Heart left ventricle (tissue), 16 donors: Measurements from ENCODE around the gene CTAG1B. TPM values are rescaled to one million over a fixed set of nuclear protein-coding genes. Genes with fewer than 3 reads are reported as not detected.
"Not testable (repeated sequence)": the region's sequence is repeated elsewhere in the genome, so short reads cannot be mapped to it uniquely, and the experiment has no call there.

Source experiments
- ATAC-seq, 4 donors: fragments of 200-7000 bp; cut with Tn5 transposase; one replicate each; pipeline ENCODE4 v1.9.1; 2020 to 2022; ENCODE audit warnings: moderate library complexity in 4 of 4, mild to moderate bottlenecking in 3 of 4, moderate number of reproducible peaks in 1 of 4
- DNase-seq, 5 donors: peaks; one replicate each; pipeline ENCODE4 v3.0.0-alpha.2; 2020
- H3K27ac ChIP-seq, 12 donors: fragments of 200-600 bp; sonication (generic) in 4 of 12; one replicate each; pipeline versions ENCODE4 v1.5.0 to v1.8.0; 2016 to 2022; ENCODE audit warnings: mild to moderate bottlenecking in 2 of 12
- H3K27me3 ChIP-seq, 9 donors: fragments of 200-600 bp; sonication (generic) in 2 of 9; one replicate each; pipeline versions ENCODE4 v1.5.1 to v1.8.0; 2016 to 2022; ENCODE audit warnings: mild to moderate bottlenecking in 3 of 9
- H3K36me3 ChIP-seq, 9 donors: fragments of 200-600 bp; sonication (generic) in 2 of 9; one replicate each; pipeline versions ENCODE4 v1.5.0 to v1.8.0; 2018 to 2022; ENCODE audit warnings: mild to moderate bottlenecking in 2 of 9
- H3K4me1 ChIP-seq, 12 donors: fragments of 200-600 bp; sonication (generic) in 4 of 12; one replicate each; pipeline versions ENCODE4 v1.5.0 to v1.8.0; 2016 to 2022; ENCODE audit warnings: mild to moderate bottlenecking in 3 of 12
- H3K4me3 ChIP-seq, 12 donors: fragments of 200-600 bp; sonication (generic) in 4 of 12; one replicate each; pipeline versions ENCODE4 v1.5.0 to v1.8.0; 2017 to 2022; ENCODE audit warnings: mild to moderate bottlenecking in 9 of 12, moderate library complexity in 4 of 12
- H3K9me3 ChIP-seq, 12 donors: fragments of 200-600 bp; sonication (generic) in 4 of 12; one replicate each; pipeline versions ENCODE4 v1.5.0 to v1.8.0; 2016 to 2022; ENCODE audit warnings: mild to moderate bottlenecking in 1 of 12
- CTCF ChIP-seq, 12 donors: fragments of 200-600 bp; sonication (generic) in 4 of 12; IDR thresholded peaks; one replicate each; pipeline versions ENCODE4 v1.5.0 to v1.8.0; 2018 to 2022; ENCODE audit warnings: antibody characterized with exemption in 12 of 12, mild to moderate bottlenecking in 5 of 12
- POLR2A ChIP-seq, 2 donors: fragments of 450-650 bp; IDR thresholded peaks; one replicate each; pipeline ENCODE4 v1.6.1; 2017; ENCODE audit warnings: antibody characterized with exemption in 2 of 2, mild to moderate bottlenecking in 2 of 2, moderate library complexity in 2 of 2
- WGBS, 4 donors: extraction: QIAGEN DNeasy Blood & Tissue Kit in 2 of 4; methylation state at CpG; one replicate each; pipeline versions ENCODE4 v1.1.5 to v1.1.7; 2013 to 2018; 5-methylcytosine and 5-hydroxymethylcytosine counted together
- intact Hi-C, 10 donors: fragments of 100-400 bp; cut with DNase I; formaldehyde crosslinking; loops; one replicate each; pipeline versions ENCODE4 v1.11.1 to v1.14.2; 2022
- long read RNA-seq, 3 donors: library from polyadenylated mRNA; unstranded; transcript quantifications; one replicate each; pipeline ENCODE4 v2.0.0, GENCODE V29; 2020 to 2021
- polyA plus RNA-seq, 2 donors: library from polyadenylated mRNA; stranded (reverse); fragments of 200-250 nt; gene quantifications; one replicate each; pipeline ENCODE4 v1.2.3, GENCODE V29; 2013
- total RNA-seq, 9 donors: library from RNA; depleted of rRNA in 2 of 9; stranded (reverse); fragments of >200 nt in 2 of 9; fragmentation: NEBNext Ultra II Directional in 3 of 9; extraction: Animal tissue kit (Norgen Biotek cat#: 25700) in 3 of 9; gene quantifications; one replicate each; pipeline versions ENCODE4 v1.1.0 to v1.2.4, GENCODE V29; 2016 to 2023
- donor health status: ischemic (EF 13 %, LVEDD 7.1; RV severe dilation, severe dysfunction).
- donor health status: healthy with polysubstance abuse.
- donor health status: DM: no; HTN: yes; CAD: no.
- donor health status: DM: no; HTN: no; CAD: no.
- donor health status: ischemic (EF 25% LVEDD 6.9; RV normal size, moderate dysfunction).
- donor health status: ischemic (EF 25% LVEDD 5.7; RV mildly dilated, moderate dysfunction).
- donor health status: healthy.
- donor health status: DM: yes; HTN: yes; CAD: no.
- donor health status: ischemic (EF 35%, LVEDD 5.7; RV mildly dilated, moderate dysfunction).
- donor health status: nonischemic (EF 11% LVEDD 7.7; RV severe dilation, severe dysfunction).
- donor health status: DM: yes; HTN: yes; CAD: no.
- donor health status: PGD.
- donor health status: ischemic (EF 29% LVEDD 5.4; RV normal size, mild dysfunction).
- donor health status: nonischemic (EF 23%, LVEDD 6.1; RV moderate dilation, normal function).

Gene CTAG1B
- not detected for total RNA-seq
- polyA plus RNA-seq, result not detected
- long read RNA-seq, donor 1, result 0 reads
- long read RNA-seq, donor 2, result 0 reads
- long read RNA-seq, donor 3, result 0 reads

GRCh38 chrX:154619182-154619581 is at the start of gene CTAG1B:
Gene CTAG1B, minus strand, starts transcription at chrX:154619282. Its CDS starts 64 bp downstream, at chrX:154619218.
- H3K27me3 ChIP-seq, intact Hi-C loops, ATAC-seq, H3K4me1 ChIP-seq, H3K4me3 ChIP-seq, DNase-seq, H3K9me3 ChIP-seq, H3K36me3 ChIP-seq, H3K27ac ChIP-seq: not testable (repeated sequence)
- WGBS, 4 donors, result no CpG with 5 or more reads among the region's 28 CpGs

- H3K27me3 ChIP-seq, result no peaks in the 10 kb centered on the region
- WGBS, 4 donors, result 78 to 90% (median 86%) methylated on average over 7 of the region's 7 CpGs
These were observed 42.8 kb upstream of the CTAG1B start for GRCh38 chrX:154661899-154662298.

GRCh38 chrX:154661170-154661569 is 42.1 kb upstream of the CTAG1B start:
- Histone ChIP-seq H3K9me3 (peaks cover 0 to 5% (median 0%) of the 10 kb centered on the region in 12 donors), H3K36me3 (no peaks in the 10 kb centered on the region), H3K27me3 (no peaks in the 10 kb centered on the region), H3K4me1 (no peaks in the 10 kb centered on the region), H3K4me3 (no peak overlapping the region), H3K27ac (no peak overlapping the region)
- ATAC-seq, result no peak
- no peak for DNase-seq
- intact Hi-C loops, result no loop called here
- TF ChIP-seq POLR2A (IDR thresholded peaks at IDR 0.05), result no peak
- TF ChIP-seq CTCF (IDR thresholded peaks at IDR 0.05), result no peak
- WGBS, 4 donors, result 75 to 86% (median 81%) methylated on average over 4 of the region's 4 CpGs

More at GRCh38 chrX:154661899-154662298, 42.8 kb upstream of the CTAG1B start:
- no peak overlapping the region for H3K27ac ChIP-seq
- TF ChIP-seq POLR2A (IDR thresholded peaks at IDR 0.05) (no peak), CTCF (IDR thresholded peaks at IDR 0.05) (no peak)
- H3K4me1 ChIP-seq, result no peaks in the 10 kb centered on the region
- H3K9me3 ChIP-seq, result peaks cover 0 to 5% (median 0%) of the 10 kb centered on the region in 12 donors
- H3K36me3 ChIP-seq, result no peaks in the 10 kb centered on the region
- H3K4me3 ChIP-seq, result no peak overlapping the region
- ATAC-seq (no peak), DNase-seq (no peak)
- intact Hi-C loops, result no loop called here

GRCh38 chrX:154660541-154660940 is 41.5 kb upstream of the CTAG1B start:
- 84 to 88% (median 84%) methylated on average over 6 of the region's 6 CpGs for WGBS, 4 donors
- DNase-seq, result no peak

More at GRCh38 chrX:154660541-154660940, 41.5 kb upstream of the CTAG1B start:
- TF ChIP-seq CTCF (IDR thresholded peaks at IDR 0.05) (no peak), POLR2A (IDR thresholded peaks at IDR 0.05) (no peak)
- Histone ChIP-seq H3K9me3 (peaks cover 0 to 3% (median 0%) of the 10 kb centered on the region in 12 donors), H3K36me3 (no peaks in the 10 kb centered on the region), H3K4me3 (no peak overlapping the region), H3K27me3 (no peaks in the 10 kb centered on the region), H3K27ac (no peak overlapping the region), H3K4me1 (no peaks in the 10 kb centered on the region)
- intact Hi-C loops, result no loop called here
- ATAC-seq, result no peak
